GM18868 (cell line): ENCODE results near the gene AXL.
"Not testable (repeated sequence)": the region's sequence is repeated elsewhere in the genome, so short reads cannot be mapped to it uniquely, and the experiment has no call there.

Experiments
- ATAC-seq: cut with Tn5 transposase; IDR thresholded peaks from one replicate; pipeline ENCODE4 v1.9.1; 2021; ENCODE audit warnings: mild to moderate bottlenecking, moderate library complexity; ENCODE audit not compliant: unreplicated experiment

The AXL gene

GRCh38 chr19:41206456-41206855, 12.6 kb upstream of the AXL start:
- no peak for ATAC-seq

GRCh38 chr19:41206926-41207750, 11.9 kb upstream of the AXL start:
- no peak for ATAC-seq

- no peak for ATAC-seq
Measured at GRCh38 chr19:41214161-41214560, 4.9 kb upstream of the AXL start.

GRCh38 chr19:41217741-41218140, 1.3 kb upstream of the AXL start:
- ATAC-seq = no peak

GRCh38 chr19:41218249-41218614, 791 bp upstream of the AXL start:
- ATAC-seq = no peak

- ATAC-seq = no peak
Measured at GRCh38 chr19:41219924-41220567, 1.0 kb downstream of the AXL start.

GRCh38 chr19:41220811-41221210, 1.8 kb downstream of the AXL start:
- no peak for ATAC-seq

- no peak for ATAC-seq
Measured at GRCh38 chr19:41221514-41222205, 2.6 kb downstream of the AXL start.

- ATAC-seq = no peak
Measured at GRCh38 chr19:41222240-41222639, 3.2 kb downstream of the AXL start.

- no peak for ATAC-seq
Measured at GRCh38 chr19:41223431-41224234, 4.6 kb downstream of the AXL start.

GRCh38 chr19:41224632-41225031, 5.6 kb downstream of the AXL start:
- no peak for ATAC-seq

GRCh38 chr19:41225238-41226052, 6.4 kb downstream of the AXL start:
- ATAC-seq = no peak

- ATAC-seq = no peak
Measured at GRCh38 chr19:41226053-41226873, 7.2 kb downstream of the AXL start.

- ATAC-seq = no peak
Measured at GRCh38 chr19:41226874-41227390, 7.9 kb downstream of the AXL start.

GRCh38 chr19:41228486-41228885, 9.5 kb downstream of the AXL start:
- no peak for ATAC-seq

GRCh38 chr19:41229338-41229737, 10.3 kb downstream of the AXL start:
- ATAC-seq = not testable (repeated sequence)

- ATAC-seq = no peak
Measured at GRCh38 chr19:41230067-41230857, 11.2 kb downstream of the AXL start.

- no peak for ATAC-seq
Measured at GRCh38 chr19:41232686-41233085, 13.7 kb downstream of the AXL start.
